HG03469 (cell line): ENCODE measurements around the gene ZNF583.

Experiments
- ATAC-seq: cut with Tn5 transposase; IDR thresholded peaks from one replicate; pipeline ENCODE4 v1.9.1; 2021; ENCODE audit warnings: mild to moderate bottlenecking, moderate library complexity, moderate number of reproducible peaks; ENCODE audit not compliant: unreplicated experiment

Gene ZNF583

GRCh38 chr19:56403764-56404704, at the start of gene ZNF583:
TSS of gene ZNF583 (plus strand) at chr19:56404332. CDS start at chr19:56407115, 2,783 bp downstream.
- peak; percentile 64 for ATAC-seq

DNA sequence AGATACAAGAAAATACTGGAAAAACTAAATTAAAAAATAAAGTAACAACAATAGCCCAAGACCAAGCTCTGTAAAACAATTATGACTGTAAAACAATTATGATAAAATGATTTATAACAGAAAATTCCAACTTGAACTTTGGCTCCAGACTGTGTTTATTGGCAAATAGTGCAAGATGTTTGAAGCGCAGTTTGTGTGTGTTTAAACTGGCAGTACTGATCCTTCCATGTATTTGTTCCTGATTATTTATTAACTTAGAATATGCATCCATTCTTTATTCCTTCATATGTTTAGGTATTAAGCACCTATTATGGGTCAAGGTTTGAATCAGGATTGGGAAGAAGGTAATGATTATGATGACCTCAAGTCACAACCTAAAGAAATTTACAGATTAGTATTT, 48.6 kb upstream of the ZNF583 start:
- ATAC-seq: no peak

GRCh38 chr19:56356944-56357343, 47.2 kb upstream of the ZNF583 start:
- no peak for ATAC-seq

GRCh38 chr19:56360841-56361240, 43.3 kb upstream of the ZNF583 start:
- no peak for ATAC-seq

GRCh38 chr19:56367829-56368711, 36.1 kb upstream of the ZNF583 start:
- no peak for ATAC-seq

GRCh38 chr19:56369886-56370676, 34.1 kb upstream of the ZNF583 start:
- ATAC-seq: no peak

- ATAC-seq: no peak
Observed at GRCh38 chr19:56372281-56372680, 31.9 kb upstream of the ZNF583 start.

- ATAC-seq: no peak
Observed at GRCh38 chr19:56377105-56377924, 26.8 kb upstream of the ZNF583 start.

DNA sequence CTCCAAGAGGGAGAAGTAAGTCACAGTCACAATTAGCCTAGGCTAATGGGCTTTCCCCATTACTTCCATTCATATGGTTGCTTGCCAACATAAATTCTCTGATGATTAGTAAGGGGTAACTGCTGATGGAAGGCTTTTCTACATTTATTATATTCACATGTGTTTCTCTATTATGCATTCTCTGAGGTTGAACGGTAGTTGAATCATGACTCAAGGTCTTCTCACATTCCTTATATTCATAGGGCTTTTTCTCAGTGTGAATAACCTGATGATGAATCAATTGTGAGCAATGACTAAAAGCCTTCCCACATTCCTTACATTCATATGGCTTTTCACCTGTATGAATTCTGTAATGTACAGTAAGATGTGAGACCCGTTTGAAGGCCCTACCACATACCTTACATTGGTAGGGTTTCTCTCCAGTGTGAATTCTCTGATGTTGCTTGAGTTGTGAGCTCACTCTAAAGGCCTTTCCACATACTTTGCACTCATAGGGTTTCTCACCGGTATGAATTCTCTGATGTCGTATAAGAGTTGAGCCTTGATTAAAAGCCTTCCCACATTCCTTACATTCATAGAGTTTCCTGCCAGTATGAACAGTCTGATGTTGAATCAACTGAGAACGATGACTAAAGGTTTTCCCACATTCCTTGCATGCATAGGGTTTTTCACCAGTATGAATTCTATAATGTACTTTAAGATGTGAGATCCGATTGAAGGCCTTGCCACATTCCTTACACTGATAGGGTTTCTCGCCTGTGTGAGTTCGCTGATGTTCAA, 20.1 kb upstream of the ZNF583 start:
- ATAC-seq: no peak

GRCh38 chr19:56393119-56394012, 10.8 kb upstream of the ZNF583 start, which contains the start of gene ZNF582:
TSS of gene ZNF582 (minus strand) at chr19:56393534. CDS start at chr19:56391752, 1,782 bp downstream.
- peak; percentile 65 for ATAC-seq

DNA sequence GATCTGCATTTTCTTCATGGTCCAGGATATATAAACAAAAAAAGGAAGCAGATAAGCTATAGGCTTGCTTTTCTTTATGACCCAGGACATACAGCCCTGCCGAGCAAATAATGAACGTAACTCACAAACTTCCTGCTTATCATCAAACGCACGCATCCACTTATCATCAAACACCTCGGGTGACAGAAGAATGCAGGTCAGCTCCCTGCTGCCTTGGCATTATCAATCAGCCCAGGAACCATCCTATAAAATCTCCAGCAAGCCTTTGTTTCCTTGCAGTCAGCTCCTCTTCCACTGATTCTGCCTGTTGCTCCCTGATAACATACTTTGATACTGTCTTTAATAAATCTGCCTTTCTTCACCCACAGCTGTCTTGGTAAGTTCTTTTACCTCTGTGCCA, 5.3 kb upstream of the ZNF583 start:
- no peak for ATAC-seq

DNA sequence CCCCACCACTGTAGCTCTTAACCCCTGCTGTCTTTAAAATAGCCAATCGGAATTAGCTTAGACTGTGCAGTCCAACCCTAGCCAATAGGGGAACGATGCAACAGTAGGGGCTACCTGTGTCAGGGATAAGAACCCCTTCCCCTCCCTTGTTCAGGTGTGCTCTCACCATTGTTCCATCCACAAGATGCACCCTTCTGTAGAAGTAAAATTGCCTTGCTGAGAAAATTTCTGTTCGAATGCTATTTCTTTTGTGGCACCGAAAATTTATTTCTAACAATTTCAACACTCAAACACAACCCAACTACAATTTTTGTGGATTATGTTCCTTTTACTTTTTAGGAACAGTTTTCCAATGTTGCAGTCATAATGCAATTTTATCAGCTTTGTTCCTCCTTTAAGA, 3.6 kb upstream of the ZNF583 start:
- no peak for ATAC-seq

GRCh38 chr19:56403261-56403660, 871 bp upstream of the ZNF583 start:
- ATAC-seq: peak; percentile 4

GRCh38 chr19:56404705-56405056, 549 bp downstream of the ZNF583 start:
- no peak for ATAC-seq

DNA sequence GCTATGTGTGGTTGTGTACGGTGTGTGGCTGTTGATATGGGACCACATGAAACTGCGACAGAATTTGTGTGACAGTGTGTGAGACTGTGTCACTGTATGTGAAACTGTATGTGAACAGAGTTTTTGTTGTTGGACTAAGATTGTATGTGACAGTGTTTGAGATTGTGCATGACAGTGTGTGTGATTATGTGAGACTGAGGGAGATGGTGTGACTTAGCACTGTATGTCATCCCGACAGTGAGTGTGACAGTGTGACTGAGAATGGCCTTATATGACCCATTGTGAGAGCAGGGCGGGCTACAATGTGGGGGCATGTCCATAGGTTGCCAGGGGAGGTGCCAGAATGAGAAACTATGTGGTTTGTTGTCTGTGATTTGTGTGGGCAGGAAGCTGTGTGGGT, 930 bp downstream of the ZNF583 start:
- ATAC-seq: no peak

DNA sequence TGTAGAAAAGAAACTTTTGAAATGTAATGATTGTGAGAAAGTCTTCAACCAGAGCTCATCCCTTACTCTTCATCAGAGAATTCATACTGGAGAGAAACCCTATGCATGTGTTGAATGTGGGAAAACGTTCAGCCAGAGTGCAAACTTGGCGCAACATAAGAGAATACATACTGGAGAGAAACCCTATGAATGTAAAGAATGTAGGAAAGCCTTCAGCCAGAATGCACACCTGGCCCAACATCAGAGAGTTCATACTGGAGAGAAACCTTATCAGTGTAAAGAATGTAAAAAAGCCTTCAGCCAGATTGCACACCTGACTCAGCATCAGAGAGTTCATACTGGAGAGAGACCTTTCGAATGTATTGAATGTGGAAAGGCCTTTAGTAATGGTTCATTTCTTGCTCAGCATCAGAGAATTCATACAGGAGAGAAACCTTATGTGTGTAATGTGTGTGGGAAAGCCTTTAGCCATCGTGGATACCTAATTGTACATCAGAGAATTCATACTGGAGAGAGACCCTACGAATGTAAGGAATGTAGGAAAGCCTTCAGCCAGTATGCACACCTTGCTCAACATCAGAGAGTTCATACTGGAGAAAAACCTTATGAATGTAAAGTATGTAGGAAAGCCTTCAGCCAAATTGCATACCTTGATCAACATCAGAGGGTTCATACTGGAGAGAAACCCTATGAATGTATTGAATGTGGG, 19.3 kb downstream of the ZNF583 start:
- no peak for ATAC-seq

DNA sequence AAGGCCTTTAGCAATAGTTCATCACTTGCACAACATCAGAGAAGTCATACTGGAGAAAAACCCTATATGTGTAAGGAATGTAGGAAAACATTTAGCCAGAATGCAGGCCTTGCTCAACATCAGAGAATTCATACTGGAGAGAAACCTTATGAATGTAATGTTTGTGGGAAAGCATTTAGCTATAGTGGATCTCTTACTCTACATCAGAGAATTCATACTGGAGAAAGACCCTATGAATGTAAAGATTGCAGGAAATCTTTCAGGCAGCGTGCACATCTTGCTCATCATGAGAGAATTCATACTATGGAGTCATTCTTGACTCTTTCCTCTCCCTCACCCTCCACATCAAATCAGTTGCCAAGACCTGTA, 19.8 kb downstream of the ZNF583 start:
- ATAC-seq: no peak
